AG04450 (cell line): ENCODE measurements around the gene SLC2A4. TPM values are rescaled to one million over a fixed set of nuclear protein-coding genes. Genes with fewer than 3 reads are reported as not detected.

Experiments used
- CTCF ChIA-PET: fragments of 300-600, 350-600 bp; formaldehyde crosslinking; extraction: SDS; loops from one replicate; lab custom pipeline; 2022; ENCODE audit warnings: antibody characterized with exemption, inconsistent platforms; lab: Charles Lee
- POLR2A ChIA-PET: fragments of 350-600 bp; formaldehyde crosslinking; extraction: SDS; loops from one replicate; lab custom pipeline; 2021; ENCODE audit warnings: antibody characterized with exemption, inconsistent platforms; lab: Yijun Ruan, JAX
- DNase-seq: peaks from one replicate; pipeline ENCODE4 v3.0.0-alpha.2; 2011; ENCODE audit warnings: low read depth, low spot score
- H3K27ac ChIP-seq: one replicate; pipeline ENCODE4 v1.5.1; 2012; ENCODE audit warnings: low read depth, low read length, control low read depth
- H3K27me3 ChIP-seq: one replicate; pipeline ENCODE4 v1.6.0; 2012; ENCODE audit warnings: low read length; ENCODE audit not compliant: control insufficient read depth, insufficient read depth
- H3K4me3 ChIP-seq: 2 replicates; pipeline ENCODE4 v1.5.1; 2011; ENCODE audit warnings: mild to moderate bottlenecking, low read depth, low read length, control low read depth
- H3K9me3 ChIP-seq: 2 replicates; pipeline ENCODE4 v1.5.1; 2012; ENCODE audit warnings: low read length; ENCODE audit not compliant: control insufficient read depth, insufficient read depth
- polyA plus RNA-seq: library from polyadenylated mRNA; depleted of rRNA; stranded (reverse); fragments of >200 nt; gene quantifications from 2 replicates; pipeline ENCODE4 v1.2.3, GENCODE V29; 2011
- TF ChIP-seq, protein P1 (sequence below): IDR thresholded peaks from 2 replicates; pipeline ENCODE4 v1.5.1; 2011; ENCODE audit warnings: low read depth, low read length, control low read depth, inconsistent platforms

SLC2A4 gene
- polyA plus RNA-seq, 1 experiment = 0.21 TPM

GRCh38 chr17:7326186-7326585, 44.7 kb downstream of the SLC2A4 start:
- no peak overlapping the region for H3K27ac ChIP-seq
- POLR2A ChIA-PET = no interaction called here
- no peak overlapping the region for H3K4me3 ChIP-seq
- no peak for DNase-seq
- no peaks in the 10 kb centered on the region for H3K27me3 ChIP-seq
- TF ChIP-seq, protein P1, sequence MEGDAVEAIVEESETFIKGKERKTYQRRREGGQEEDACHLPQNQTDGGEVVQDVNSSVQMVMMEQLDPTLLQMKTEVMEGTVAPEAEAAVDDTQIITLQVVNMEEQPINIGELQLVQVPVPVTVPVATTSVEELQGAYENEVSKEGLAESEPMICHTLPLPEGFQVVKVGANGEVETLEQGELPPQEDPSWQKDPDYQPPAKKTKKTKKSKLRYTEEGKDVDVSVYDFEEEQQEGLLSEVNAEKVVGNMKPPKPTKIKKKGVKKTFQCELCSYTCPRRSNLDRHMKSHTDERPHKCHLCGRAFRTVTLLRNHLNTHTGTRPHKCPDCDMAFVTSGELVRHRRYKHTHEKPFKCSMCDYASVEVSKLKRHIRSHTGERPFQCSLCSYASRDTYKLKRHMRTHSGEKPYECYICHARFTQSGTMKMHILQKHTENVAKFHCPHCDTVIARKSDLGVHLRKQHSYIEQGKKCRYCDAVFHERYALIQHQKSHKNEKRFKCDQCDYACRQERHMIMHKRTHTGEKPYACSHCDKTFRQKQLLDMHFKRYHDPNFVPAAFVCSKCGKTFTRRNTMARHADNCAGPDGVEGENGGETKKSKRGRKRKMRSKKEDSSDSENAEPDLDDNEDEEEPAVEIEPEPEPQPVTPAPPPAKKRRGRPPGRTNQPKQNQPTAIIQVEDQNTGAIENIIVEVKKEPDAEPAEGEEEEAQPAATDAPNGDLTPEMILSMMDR = no peak
- H3K9me3 ChIP-seq = no peaks in the 10 kb centered on the region; the same call in 1 of the 2 replicates
- CTCF ChIA-PET = interaction anchor here (1.3 kb wide), 1 partner anchor 19 kb away, joined by 4 read pairs; no protein-coding TSS in a partner anchor

DNA sequence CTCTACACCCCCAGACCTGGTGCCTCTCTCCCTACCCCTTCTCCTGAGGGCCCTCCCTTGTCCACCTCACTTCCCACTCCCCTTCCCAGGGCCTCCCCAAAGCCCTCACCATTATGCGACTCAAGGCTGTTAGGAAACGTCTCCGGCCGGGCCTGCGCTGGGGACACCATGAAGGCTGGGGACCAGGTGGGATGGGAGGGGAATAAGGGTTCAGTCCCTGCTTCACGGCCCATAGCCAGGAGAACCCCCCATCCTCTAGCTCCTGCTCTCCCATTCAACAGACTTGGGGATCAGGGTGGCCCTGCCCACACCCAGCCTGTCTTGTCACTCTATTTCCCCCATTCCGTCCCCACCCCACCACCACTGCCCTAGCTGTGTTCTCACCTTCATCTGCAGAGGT, 45.5 kb downstream of the SLC2A4 start:
- CTCF ChIA-PET = interaction anchor here (1.3 kb wide), 1 partner anchor 18 kb away, joined by 4 read pairs; no protein-coding TSS in a partner anchor
- H3K27ac ChIP-seq = no peak overlapping the region
- H3K9me3 ChIP-seq = no peaks in the 10 kb centered on the region; the same call in 1 of the 2 replicates
- no peak for DNase-seq
- H3K4me3 ChIP-seq = no peak overlapping the region
- TF ChIP-seq, protein P1 = no peak
- H3K27me3 ChIP-seq = peaks cover under 1% of the 10 kb centered on the region
- POLR2A ChIA-PET = no interaction called here

DNA sequence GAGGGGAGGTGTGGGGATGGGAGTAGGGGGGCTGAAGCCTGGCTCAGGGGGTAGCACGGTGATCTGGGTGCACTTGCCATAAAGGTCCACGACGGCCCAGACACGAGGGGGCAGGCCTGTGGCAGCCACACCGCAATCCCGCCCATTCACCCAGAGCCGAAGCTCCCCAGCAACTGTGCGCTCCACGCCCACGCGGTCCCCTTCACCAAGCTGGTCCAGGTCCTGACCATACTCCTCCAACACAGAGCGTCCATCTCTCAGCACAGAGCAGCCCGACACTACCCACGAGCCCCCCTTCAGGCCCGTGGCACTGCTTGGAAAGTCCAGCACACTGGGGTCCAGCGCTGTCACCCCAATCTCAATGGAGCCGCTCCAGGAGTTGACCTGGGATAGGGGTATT, 46.0 kb downstream of the SLC2A4 start:
- Histone ChIP-seq H3K27ac (no peak overlapping the region), H3K4me3 (no peak overlapping the region), H3K27me3 (peaks cover 2% of the 10 kb centered on the region), H3K9me3 (no peaks in the 10 kb centered on the region; the same call in 1 of the 2 replicates)
- no peak for DNase-seq
- TF ChIP-seq, protein P1 = no peak
- ChIA-PET CTCF (interaction anchor here (1.3 kb wide), 1 partner anchor 17 kb away, joined by 4 read pairs; no protein-coding TSS in a partner anchor), POLR2A (no interaction called here)

GRCh38 chr17:7328009-7328408, 46.5 kb downstream of the SLC2A4 start:
- CTCF ChIA-PET = interaction anchor here (1.1 kb wide), 1 partner anchor 233 kb away, joined by 3 read pairs; no protein-coding TSS in a partner anchor
- no peak for DNase-seq
- peak overlapping the region; percentile 97 for H3K4me3 ChIP-seq
- no peaks in the 10 kb centered on the region; the same call in 1 of the 2 replicates for H3K9me3 ChIP-seq
- H3K27me3 ChIP-seq = peaks cover 2% of the 10 kb centered on the region
- H3K27ac ChIP-seq = no peak overlapping the region
- POLR2A ChIA-PET = interaction anchor here (0.6 kb wide), 1 partner anchor 257 kb away, joined by 4 read pairs; no protein-coding TSS in a partner anchor
- TF ChIP-seq, protein P1 = no peak

GRCh38 chr17:7328840-7329373, 47.4 kb downstream of the SLC2A4 start, which contains the start of gene NEURL4:
TSS of gene NEURL4 (minus strand) at chr17:7329335. CDS start at chr17:7329312, 23 bp downstream.
- peak within 1 kb of the TSS; percentile 91 for H3K27ac ChIP-seq
- DNase-seq = no peak
- POLR2A ChIA-PET = interaction anchor here (0.6 to 1.5 kb wide), 8 partner anchors 13 to 256 kb away, joined by 4 to 17 read pairs (median 6); partner anchors contain the start of genes GPS2, MPDU1 and TMEM256
- peaks cover 4% of the 10 kb centered on the region for H3K27me3 ChIP-seq
- TF ChIP-seq, protein P1 = no peak; the same call in 1 of the 2 replicates
- no peaks in the 10 kb centered on the region; the same call in 1 of the 2 replicates for H3K9me3 ChIP-seq
- H3K4me3 ChIP-seq = peak within 1 kb of the TSS; percentile 97
- CTCF ChIA-PET = interaction anchor here (0.6 to 2.6 kb wide), 6 partner anchors 14 to 284 kb away, joined by 3 to 13 read pairs (median 4); partner anchors contain the start of genes SENP3 and SLC2A4
